Inflammatory macrophage treated with lipopolysaccharide for 1 hour (primary cell): ENCODE measurements around the gene GPR68.
"Not testable (repeated sequence)": the region's sequence is repeated elsewhere in the genome, so short reads cannot be mapped to it uniquely, and the experiment has no call there.

Source experiments
- DNase-seq, 2 donors: peaks; one replicate each; pipeline ENCODE4 v3.0.0-alpha.2; 2020 to 2022

Gene GPR68

DNA sequence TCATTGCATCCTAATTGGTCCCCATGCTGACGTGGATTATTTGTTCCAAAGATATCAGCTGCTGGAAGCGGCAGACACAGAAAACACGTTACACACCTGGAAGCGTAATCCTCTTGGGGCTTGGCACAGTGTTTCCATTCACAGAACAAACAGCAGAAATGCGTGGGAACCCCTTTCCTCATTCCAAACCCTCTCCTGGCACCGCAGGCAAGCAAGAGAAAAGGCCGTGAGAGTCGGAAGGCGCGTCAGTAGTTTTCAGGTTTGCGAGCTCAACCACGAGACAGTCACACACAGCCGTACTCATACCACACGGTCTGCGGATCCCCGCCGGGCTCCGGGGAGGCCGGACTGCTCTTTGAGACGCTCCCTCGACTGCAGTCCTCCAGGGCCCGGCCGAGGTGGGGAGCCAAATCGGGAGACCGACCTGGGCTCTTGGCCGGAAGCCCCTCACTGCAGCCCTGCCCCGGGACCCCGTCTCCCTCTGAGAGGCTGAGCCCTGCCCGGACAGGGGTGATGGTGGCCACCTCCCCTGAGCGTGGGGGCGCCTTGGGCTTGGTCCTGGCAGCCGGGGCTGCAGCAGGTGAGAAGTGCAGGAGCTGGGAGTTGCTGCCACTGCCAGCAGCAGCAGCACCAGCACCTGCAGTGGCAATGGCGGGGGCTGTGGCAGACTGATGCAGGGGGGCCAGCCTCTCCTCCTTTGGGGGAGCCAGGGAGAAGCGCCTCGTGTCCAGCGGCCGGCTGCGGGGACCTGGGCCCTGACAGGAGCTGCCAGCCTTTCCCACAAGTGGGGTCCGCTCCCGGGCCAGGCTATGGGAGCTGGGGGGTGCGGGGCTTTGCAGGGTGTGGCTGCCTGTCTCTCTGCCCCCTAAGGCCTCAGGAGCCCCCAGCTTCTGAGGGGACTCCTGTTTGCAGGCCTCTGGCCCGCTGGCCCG is 28.1 kb upstream of the GPR68 start:
- no peak for DNase-seq

DNA sequence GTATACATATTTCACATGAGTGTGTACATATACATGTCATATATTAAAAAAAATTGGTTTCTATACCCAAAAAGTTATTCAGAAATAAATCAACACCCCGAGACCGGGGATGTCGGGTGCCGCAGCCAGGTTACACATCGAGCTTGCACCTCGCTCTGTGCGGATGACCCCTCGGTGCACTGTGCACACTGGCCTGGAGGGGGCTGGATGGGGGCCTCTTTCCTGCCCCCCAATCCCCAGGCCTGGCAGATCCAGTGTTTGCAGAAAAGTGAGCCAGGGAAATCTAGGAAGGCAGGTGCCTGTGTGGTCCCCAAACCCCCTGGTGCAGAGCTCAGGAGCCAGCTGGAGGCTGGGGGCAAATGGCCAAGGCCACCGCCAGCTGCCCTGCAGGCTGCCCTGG is 27.1 kb upstream of the GPR68 start:
- no peak for DNase-seq

DNA sequence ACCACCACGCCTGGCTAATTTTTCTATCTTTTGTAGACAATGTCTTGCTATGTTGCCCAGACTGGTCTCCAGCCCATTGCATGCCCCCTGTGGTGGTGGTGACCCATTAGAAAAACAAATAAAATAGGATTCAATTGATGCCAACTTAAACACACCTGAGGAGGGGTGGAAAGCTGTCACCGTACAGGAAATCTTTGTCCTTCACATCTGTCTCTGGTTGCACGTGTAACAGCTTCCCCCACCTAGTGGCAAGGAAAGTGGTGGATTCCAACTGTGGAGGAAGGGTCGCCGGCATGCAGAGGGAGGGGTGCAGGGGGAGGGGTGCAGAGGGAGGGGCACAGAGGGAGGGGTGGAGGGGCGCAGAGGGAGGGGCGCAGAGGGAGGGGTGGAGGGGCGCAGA is 26.1 kb upstream of the GPR68 start:
- DNase-seq, result no peak

DNA sequence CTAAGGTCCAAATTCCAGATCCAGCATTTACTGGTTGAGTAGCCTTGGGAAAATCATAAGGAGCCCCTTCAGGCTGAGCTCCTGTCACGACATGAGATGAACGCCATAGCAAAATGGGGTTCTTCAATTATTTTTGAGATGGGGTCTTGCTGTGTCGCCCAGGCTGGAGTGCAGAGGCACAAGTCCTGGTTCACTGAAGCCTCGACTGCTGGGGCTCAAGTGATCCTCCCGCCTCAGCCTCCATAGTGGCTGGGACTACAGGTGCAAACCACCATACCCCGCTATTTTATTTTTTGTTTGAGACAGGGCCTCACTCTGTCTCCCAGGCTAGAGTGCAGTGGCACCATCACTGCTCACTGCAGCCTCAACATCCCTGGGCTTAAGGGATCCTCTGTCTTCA is 25.7 kb upstream of the GPR68 start:
- DNase-seq, result no peak

DNA sequence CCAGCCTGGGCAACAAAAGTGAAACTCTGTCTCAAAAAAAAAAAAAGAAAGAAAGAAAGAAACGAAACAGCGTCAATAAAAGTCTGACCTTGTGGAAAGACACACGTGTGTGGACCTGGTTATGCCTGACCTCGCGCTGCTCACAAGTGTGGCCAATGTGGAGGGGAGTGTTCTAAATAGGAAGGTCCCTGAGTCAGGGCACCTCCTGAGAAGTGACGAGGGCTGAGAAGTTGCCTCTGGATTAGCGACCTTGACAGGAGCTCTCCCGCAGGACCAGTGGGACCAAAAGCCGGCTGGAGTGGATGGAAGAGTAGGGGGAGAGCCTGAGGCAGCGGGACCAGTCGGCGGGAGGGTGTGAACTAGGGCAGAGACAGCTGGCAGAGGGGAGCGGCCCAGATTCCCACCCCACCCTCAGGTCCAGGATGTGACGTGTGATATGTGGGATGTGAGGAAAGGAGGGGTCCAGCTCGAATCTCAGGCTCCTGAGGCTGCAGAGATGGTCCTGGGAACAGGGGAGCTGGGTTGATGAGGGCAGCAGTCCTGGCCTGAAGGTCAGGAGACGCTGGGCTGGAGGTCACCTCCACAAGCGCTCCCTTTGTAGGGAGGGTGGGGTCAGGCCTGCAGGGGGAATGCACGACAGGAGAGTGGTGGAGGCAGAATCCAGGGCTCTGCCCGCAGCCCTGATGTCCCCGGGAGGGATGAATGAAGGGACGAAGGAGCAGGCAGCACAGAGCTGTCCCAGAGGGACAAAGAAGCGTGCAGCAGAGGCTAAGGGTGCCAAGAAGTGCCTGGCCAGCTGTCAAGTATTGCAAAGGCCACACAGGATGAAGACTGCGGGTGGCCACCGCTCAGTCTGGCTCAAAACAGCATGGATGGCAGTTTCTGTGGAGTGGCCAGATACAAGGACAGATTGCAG is 24.8 kb upstream of the GPR68 start:
- DNase-seq, result no peak

DNA sequence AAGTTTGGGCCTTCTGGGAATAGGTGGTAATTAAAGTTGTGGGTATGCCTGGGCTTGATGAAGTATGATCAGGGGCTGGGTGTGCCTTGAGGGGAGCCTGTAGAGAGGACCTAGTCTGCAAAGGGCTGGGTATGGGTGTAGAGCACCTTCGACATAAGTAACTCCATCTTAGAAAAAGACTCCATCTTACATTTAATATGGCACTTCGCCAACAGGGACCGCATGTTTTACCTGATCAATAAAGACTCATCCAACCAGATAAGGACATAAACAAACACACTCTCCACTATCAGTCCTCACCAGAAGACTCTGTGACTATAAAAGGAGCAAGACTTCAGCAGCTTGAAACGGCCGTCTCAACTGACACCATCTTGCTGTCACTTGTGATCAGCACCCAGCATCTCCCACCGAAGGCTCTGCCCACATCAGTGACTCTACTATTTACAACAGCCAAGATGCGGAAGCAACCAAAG is 23.5 kb upstream of the GPR68 start:
- DNase-seq, result no peak

DNA sequence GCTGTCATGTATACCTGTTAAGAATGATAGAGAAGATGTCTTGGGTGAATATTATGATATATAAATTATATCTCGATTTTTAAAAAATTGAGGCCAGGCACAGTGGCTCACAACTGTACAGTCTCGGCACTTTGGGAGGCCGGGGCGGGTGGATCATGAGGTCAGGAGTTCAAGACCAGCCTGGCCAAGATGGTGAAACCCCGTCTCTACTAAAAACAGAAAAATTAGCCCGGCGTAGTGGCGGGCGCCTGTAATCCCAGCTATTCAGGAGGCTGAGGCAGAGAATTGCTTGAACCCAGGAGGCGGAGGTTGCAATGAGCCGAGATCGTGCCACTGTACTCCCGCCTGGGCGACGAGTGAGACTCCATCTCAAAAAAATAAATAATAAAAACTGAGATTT is 21.8 kb upstream of the GPR68 start:
- DNase-seq, result not testable (repeated sequence)

DNA sequence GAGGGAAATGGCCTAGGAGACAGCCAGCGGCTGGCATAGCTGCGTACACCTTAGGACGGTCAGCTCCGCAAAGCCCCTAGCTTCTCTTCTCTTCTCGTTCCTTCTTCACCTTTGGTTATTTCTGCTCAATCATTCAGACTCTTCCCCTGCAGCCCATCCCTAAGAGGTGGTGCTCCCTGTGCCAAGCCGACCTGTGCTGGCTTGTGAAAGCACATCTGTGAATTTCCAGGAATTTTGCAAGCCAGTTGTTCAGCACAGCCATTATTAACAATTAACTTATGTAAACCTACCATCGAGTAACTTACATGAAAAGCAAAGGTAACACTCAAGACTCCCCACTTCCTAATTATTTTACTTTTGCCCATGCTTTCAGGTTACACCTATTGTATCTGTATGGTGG is 20.9 kb upstream of the GPR68 start:
- DNase-seq, result no peak

DNA sequence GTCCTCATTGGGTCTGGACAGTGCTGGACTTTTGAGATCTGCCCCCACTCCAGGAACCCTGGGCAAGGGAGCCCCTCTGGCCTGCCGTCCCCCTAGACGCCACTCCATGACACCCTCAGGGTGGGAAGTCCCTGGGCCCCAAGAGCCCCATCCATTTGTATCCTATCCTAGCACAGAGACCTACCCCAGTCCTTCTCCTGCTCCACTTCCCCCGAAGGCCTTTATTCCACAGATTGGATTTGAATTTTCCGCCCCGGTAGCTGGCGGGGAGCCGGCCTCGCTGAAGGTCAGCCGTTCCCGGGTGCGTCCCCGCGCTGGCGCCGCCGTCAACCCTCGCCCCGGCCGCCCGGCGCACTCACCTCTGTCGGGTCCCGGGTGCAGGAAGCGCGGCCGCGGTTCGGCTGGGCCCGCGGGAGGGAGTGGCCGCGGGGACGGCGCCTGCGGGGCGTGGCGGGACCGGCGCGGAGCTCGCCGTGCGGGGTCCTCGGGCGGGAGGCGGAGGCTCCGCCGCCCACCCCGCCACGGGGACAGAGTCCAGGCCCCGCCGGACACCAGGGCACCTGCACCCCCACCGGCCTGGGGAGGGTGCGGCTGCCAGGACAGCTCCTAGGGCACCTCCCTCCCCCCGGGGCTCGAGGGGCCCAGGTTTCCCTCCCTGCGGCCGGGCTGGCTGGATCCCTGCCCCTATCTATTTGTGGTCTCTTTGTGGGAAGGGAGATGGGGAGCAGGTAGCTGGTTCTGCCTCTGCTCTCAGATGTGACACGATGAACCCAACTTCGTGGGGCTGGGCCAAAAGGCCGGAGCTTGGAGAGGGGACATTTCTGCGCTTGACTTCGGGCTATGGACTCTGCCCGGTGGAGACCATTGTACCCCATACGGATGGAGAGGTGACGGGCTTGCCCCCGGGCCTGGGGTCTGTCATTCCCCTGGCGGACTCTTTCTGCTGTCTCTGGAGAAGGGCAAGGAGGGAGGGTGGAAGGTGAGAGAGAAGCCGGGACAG is 19.9 kb upstream of the GPR68 start:
- no peak for DNase-seq

DNA sequence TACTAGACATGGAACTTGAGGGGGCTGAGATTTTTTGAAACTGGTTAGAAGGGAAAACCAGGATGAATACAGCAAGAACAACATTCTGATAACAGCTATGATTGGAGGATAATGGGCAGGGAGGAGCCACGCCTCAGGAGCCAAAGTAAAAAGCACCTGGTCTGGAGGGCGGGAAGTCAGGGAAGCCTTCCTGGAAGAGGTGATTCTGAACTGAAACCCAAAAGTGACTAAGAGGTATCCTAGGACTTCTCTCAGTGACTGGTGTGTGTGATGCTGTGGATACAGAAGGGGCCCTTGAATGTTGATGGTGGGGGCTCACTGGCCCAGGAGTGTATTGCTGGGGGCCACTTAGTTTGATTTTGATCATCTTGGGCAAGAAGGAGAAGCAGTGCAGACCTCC is 18.8 kb upstream of the GPR68 start:
- no peak for DNase-seq

DNA sequence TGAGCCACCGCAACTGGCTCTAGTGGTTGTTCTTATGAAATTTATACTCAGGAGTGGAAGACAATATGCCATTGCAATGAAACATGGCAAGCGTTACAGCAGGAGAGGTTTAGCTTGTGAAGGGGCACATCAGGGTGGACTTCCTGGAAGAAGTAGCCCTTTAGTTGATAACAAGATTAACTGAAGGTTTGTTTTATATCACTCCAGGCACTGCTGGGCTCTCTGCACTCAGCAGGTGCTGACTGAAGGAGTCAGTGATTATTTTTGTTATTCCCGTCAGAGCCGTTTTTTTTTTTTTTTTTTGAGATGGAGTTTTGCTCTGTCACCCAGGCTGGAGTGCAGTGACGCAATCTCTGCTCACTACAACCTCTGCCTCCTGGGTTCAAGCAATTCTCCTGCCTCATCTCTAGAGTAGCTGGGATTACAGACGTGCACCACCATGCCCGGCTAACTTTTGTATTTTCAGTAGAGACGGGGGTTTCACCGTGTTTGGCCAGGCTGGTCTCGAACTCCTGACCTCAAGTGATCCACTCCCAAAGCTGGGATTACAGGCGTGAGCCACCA is 17.6 kb upstream of the GPR68 start:
- no peak for DNase-seq

DNA sequence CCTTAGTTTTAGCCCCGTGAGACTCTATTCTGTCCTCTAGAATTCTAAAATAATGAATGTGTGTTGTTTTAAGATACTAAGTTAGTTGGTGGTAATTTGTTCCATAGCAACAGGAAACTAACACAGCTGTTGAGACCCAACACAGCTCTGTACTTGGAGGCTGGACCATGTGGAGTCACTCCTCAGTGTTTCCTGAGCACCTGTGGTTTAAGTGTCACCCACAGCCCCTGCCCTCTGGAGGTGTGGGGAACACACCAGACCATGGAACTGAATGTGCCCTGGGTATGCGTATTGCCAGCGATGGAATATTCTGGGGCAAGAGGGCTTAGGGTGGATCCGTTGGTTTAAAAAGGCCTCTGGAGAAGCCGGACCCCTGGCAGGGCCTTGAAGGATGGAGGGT is 16.6 kb upstream of the GPR68 start:
- no peak for DNase-seq

DNA sequence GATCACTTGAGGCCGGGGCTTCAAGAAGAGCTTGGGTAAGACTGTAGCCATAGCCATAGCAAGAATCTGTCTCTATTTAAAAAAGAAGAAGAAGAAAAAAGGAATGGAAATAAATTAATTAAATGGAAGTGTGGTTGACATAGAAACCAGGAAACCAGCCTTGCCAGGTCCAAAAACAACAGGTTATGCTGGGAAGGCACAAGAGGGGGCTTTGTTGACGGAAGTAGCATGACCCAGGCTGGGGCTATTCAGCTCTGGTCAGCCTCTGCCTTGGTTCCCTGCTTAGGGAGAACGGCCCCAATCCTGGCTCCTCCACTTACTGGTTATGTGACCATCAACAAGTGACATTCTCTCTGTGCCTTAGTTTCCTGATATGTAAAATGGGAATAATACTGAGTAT is 14.4 kb upstream of the GPR68 start:
- no peak for DNase-seq

DNA sequence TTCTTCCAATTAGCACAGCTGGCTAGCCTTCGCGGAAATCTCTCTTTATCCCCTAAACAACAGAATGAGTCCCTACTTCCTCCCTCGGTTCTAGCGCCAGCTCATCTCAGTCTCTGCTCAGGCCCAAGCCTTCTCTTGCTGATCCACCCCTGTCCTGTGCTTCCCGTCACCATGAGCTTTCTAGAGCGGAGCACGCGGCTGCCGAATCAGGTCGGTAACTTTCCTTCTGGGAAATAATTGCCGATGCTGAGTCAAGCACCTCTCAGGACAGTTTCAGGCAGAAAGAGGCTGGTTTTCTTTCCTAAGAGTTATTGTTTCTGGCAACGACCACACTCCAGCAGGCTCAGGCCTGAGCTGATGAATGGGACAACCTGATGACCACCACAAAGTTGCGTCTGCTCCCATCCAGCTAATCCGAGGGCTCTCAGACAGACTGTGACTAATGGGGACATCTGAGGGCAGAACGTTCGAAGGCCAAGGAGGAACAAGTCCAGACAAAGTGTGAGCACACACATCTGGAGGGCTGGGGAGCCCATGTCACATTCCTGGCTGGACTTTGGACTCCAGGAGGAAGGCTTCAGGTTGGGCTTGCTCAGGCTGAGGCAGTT is 13.6 kb upstream of the GPR68 start:
- no peak for DNase-seq

DNA sequence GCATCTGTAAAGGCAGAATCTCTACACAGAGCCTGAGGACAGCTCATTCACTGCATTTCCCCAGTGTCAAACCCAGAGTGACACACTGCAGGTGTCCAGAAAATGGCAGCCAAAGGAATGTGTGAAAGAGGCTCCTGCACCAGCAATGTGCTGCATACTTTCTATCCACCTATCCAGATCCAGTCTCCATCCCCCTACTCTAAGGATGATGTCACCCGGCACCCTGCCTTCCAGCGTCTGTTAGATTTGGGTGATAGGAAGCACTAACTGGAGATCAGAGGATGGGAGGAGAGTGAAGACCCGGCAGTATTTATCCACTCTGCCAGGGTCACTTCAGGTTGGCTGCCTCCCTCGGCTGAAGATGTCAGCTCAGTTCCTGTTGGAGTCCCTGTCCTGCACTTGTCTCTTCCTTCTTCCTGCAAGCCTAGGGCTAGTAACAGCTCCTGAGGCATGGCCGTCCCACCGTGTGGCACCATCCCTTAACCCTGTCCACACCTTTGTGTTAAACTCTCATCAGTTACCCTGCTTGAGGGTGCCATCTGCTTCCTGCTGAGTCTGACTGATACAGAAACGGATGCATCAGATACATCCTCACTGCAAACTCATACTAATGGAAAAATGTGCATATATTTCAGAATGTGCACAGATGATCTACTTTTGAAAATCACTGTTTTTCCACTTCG is 13.0 kb upstream of the GPR68 start:
- no peak for DNase-seq

DNA sequence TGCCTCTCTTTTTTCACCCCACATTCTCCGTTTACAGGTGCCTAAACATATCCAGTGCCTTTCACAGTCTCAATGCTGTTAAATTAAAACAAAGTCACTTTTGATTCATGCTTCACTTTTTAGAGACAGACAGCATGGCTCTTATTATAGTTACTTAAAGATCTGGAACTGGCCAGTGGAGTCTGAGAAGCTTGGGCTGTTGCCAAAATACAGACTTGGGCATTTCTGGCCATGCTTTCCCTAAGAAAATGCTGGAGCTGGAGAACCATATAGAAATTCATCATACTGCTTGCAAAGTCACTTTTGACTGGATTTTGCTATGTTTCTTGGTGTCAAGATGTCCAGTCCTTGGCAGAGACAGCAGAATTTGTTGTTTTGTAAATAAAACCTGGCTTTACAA is 12.2 kb upstream of the GPR68 start:
- no peak for DNase-seq

DNA sequence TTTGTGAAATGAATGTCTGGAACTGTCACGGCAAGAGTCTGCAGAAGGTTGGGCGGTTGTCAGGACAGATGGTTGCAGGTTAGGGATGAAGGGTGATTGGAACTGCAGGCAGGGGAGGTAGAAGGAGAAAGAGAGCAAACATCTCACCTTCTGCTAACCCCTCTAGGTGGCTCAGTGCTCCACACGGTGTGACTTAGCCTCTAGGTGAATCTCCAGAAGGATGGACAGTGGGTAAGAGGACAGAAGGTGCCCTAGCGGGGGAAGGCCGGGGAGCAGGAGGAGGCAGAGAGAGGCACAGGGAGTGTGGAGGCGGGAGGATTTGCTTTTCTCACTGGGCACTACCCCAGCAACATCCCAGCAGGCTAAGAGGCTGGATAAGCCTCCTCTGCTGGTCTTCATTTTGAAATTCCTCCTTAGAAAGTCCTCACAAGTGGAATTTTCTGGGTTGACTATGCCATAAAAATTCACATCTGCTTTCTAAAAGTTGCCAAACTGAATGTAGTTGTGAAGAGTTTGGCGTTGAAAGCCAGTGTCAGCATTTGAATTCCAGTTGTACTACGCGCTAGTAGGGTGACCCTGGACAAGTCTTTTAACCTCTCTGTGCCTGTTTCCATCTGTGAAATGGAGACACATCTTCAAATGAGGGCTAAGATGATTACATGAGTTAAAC is 10.7 kb upstream of the GPR68 start:
- DNase-seq, result no peak

DNA sequence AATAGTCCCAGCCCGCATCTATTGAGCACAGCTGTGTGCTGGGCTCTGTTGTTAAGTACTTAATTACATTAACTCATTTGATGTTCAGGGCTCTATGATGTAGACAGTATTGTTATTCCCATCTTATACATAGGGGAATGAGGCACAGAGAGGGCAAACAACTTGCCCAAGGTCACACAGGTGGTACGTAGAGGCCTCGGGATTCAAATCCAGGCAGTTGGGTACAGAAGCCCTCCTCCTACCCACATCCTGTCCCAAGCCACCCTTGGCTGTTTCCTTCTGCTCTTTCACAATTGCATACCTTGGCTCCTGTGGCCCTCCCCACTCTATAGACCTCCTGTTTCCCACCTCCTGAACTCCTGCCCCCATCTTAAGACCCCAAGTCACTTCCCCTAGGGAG is 10.0 kb upstream of the GPR68 start:
- DNase-seq, result no peak

DNA sequence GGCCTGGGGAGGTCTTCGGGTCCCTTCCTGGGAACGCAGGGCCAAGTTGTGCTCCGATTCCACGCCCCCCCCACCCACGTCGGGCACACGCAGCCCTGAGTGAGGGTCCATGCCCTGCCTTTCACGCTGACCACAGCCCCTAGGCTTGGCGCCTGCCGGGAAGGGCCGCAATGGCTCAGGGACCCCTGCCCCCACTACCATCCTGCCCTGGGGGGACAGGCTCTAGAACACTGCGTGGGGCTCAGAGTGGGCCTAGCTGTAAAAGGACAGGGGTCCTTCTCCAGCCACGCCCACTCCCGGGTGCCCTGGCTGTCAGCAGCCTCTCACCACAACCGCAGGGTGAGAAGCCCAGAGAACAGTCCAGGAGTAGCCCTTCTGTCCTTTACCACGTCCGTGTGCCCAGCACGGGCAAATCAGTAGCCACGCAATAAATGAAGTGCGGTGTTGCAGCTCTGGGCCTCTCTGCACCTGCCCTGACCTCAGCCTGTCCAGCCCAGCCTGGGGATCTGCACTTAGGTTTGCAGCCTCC is 9.4 kb upstream of the GPR68 start:
- DNase-seq, result no peak
